IPS-20b (cell line): ENCODE data around the gene P2RX1.

ENCODE experiments used
- H3K27ac ChIP-seq: one replicate; pipeline ENCODE4 v1.5.1; 2013; ENCODE audit warnings: low read length
- H3K27me3 ChIP-seq: 2 replicates; pipeline ENCODE4 v1.6.1; 2013; ENCODE audit warnings: mild to moderate bottlenecking, low read length, inconsistent platforms; ENCODE audit not compliant: insufficient read depth
- H3K36me3 ChIP-seq: 2 replicates; pipeline ENCODE4 v1.6.1; 2013; ENCODE audit warnings: low read depth, mild to moderate bottlenecking, inconsistent platforms, low read length, moderate library complexity; ENCODE audit not compliant: insufficient read depth
- H3K4me1 ChIP-seq: 2 replicates; pipeline ENCODE4 v1.6.1; 2013; ENCODE audit warnings: mild to moderate bottlenecking, control low read depth, inconsistent platforms, low read length, moderate library complexity; ENCODE audit not compliant: insufficient read depth
- H3K4me3 ChIP-seq: 2 replicates; pipeline ENCODE4 v1.5.1; 2013; ENCODE audit warnings: mild to moderate bottlenecking, low read length, inconsistent platforms
- H3K9ac ChIP-seq: 2 replicates; pipeline ENCODE4 v1.6.1; 2013; ENCODE audit warnings: low read depth, mild to moderate bottlenecking, inconsistent platforms, low read length, moderate library complexity
- H3K9me3 ChIP-seq: 2 replicates; pipeline ENCODE4 v1.6.1; 2013; ENCODE audit warnings: mild to moderate bottlenecking, low read depth, low read length, inconsistent platforms; ENCODE audit not compliant: insufficient read depth

Gene P2RX1

GRCh38 chr17:3959295-3959899 is 43.1 kb upstream of the P2RX1 start:
- Histone ChIP-seq H3K9me3 (no peaks in the 10 kb centered on the region), H3K4me1 (peaks cover 28% of the 10 kb centered on the region; the same call in 1 of the 2 replicates), H3K4me3 (no peak overlapping the region), H3K36me3 (no peaks in the 10 kb centered on the region), H3K9ac (no peak overlapping the region), H3K27ac (no peak overlapping the region), H3K27me3 (peaks cover 40% of the 10 kb centered on the region)

- H3K27ac ChIP-seq, result no peak overlapping the region
- no peak overlapping the region for H3K9ac ChIP-seq
- H3K9me3 ChIP-seq, result no peaks in the 10 kb centered on the region
- peaks cover 22% of the 10 kb centered on the region; the same call in 1 of the 2 replicates for H3K4me1 ChIP-seq
- no peak overlapping the region for H3K4me3 ChIP-seq
- peaks cover 26% of the 10 kb centered on the region for H3K27me3 ChIP-seq
- no peaks in the 10 kb centered on the region for H3K36me3 ChIP-seq
Observed at GRCh38 chr17:3957735-3958599, 41.7 kb upstream of the P2RX1 start.

GRCh38 chr17:3956983-3957382 is 40.7 kb upstream of the P2RX1 start:
- no peak overlapping the region for H3K9ac ChIP-seq
- H3K27me3 ChIP-seq, result peaks cover 16% of the 10 kb centered on the region
- H3K27ac ChIP-seq, result no peak overlapping the region
- H3K9me3 ChIP-seq, result no peaks in the 10 kb centered on the region
- peak overlapping the region; percentile 14; the same call in 1 of the 2 replicates for H3K4me3 ChIP-seq
- peaks cover 22% of the 10 kb centered on the region; the same call in 1 of the 2 replicates for H3K4me1 ChIP-seq
- H3K36me3 ChIP-seq, result no peaks in the 10 kb centered on the region

GRCh38 chr17:3956327-3956957 is 40.2 kb upstream of the P2RX1 start:
- Histone ChIP-seq H3K27me3 (peaks cover 11% of the 10 kb centered on the region), H3K9ac (no peak overlapping the region), H3K27ac (no peak overlapping the region), H3K9me3 (no peaks in the 10 kb centered on the region), H3K4me3 (peak overlapping the region; percentile 14; the same call in 1 of the 2 replicates), H3K36me3 (no peaks in the 10 kb centered on the region), H3K4me1 (peaks cover 22% of the 10 kb centered on the region; the same call in 1 of the 2 replicates)

GRCh38 chr17:3955673-3955988 is 39.4 kb upstream of the P2RX1 start:
- Histone ChIP-seq H3K27me3 (0 out of 2 replicates have a peak, but pooled peaks cover 3% of the 10 kb centered on the region), H3K36me3 (no peaks in the 10 kb centered on the region), H3K27ac (no peak overlapping the region)

GRCh38 chr17:3954976-3955672 is 38.9 kb upstream of the P2RX1 start:
- H3K36me3 ChIP-seq, result no peaks in the 10 kb centered on the region
- H3K4me3 ChIP-seq, result no peak overlapping the region
- H3K9ac ChIP-seq, result no peak overlapping the region
- peaks cover 22% of the 10 kb centered on the region; the same call in 1 of the 2 replicates for H3K4me1 ChIP-seq
- H3K9me3 ChIP-seq, result no peaks in the 10 kb centered on the region
- H3K27ac ChIP-seq, result no peak overlapping the region
- H3K27me3 ChIP-seq, result no peaks in the 10 kb centered on the region

More at GRCh38 chr17:3955673-3955988, 39.4 kb upstream of the P2RX1 start:
- no peak overlapping the region for H3K4me3 ChIP-seq
- no peaks in the 10 kb centered on the region for H3K9me3 ChIP-seq
- H3K9ac ChIP-seq, result no peak overlapping the region
- peaks cover 22% of the 10 kb centered on the region; the same call in 1 of the 2 replicates for H3K4me1 ChIP-seq

GRCh38 chr17:3954086-3954485 is 37.8 kb upstream of the P2RX1 start:
- H3K36me3 ChIP-seq, result no peaks in the 10 kb centered on the region
- H3K9me3 ChIP-seq, result no peaks in the 10 kb centered on the region
- H3K27me3 ChIP-seq, result no peaks in the 10 kb centered on the region
- H3K27ac ChIP-seq, result no peak overlapping the region
- no peak overlapping the region for H3K4me3 ChIP-seq
- H3K4me1 ChIP-seq, result peaks cover 13% of the 10 kb centered on the region; the same call in 1 of the 2 replicates
- H3K9ac ChIP-seq, result no peak overlapping the region

- Histone ChIP-seq H3K27me3 (no peaks in the 10 kb centered on the region), H3K36me3 (no peaks in the 10 kb centered on the region), H3K4me1 (peaks cover 12% of the 10 kb centered on the region; the same call in 1 of the 2 replicates), H3K4me3 (no peak overlapping the region), H3K9ac (no peak overlapping the region), H3K9me3 (no peaks in the 10 kb centered on the region), H3K27ac (no peak overlapping the region)
Observed at GRCh38 chr17:3953542-3953941, 37.3 kb upstream of the P2RX1 start.

- Histone ChIP-seq H3K27ac (no peak overlapping the region), H3K36me3 (no peaks in the 10 kb centered on the region), H3K4me1 (peaks cover 12% of the 10 kb centered on the region; the same call in 1 of the 2 replicates), H3K9me3 (no peaks in the 10 kb centered on the region), H3K9ac (no peak overlapping the region), H3K4me3 (no peak overlapping the region), H3K27me3 (no peaks in the 10 kb centered on the region)
Observed at GRCh38 chr17:3952186-3952585, 35.9 kb upstream of the P2RX1 start.

GRCh38 chr17:3951420-3951819 is 35.2 kb upstream of the P2RX1 start:
- no peak overlapping the region for H3K9ac ChIP-seq
- H3K9me3 ChIP-seq, result no peaks in the 10 kb centered on the region
- no peak overlapping the region for H3K4me3 ChIP-seq
- no peaks in the 10 kb centered on the region for H3K27me3 ChIP-seq
- peaks cover 4% of the 10 kb centered on the region; the same call in 1 of the 2 replicates for H3K4me1 ChIP-seq
- H3K36me3 ChIP-seq, result no peaks in the 10 kb centered on the region
- H3K27ac ChIP-seq, result no peak overlapping the region

GRCh38 chr17:3951003-3951402 is 34.7 kb upstream of the P2RX1 start:
- Histone ChIP-seq H3K9ac (no peak overlapping the region), H3K4me3 (no peak overlapping the region), H3K27me3 (no peaks in the 10 kb centered on the region), H3K36me3 (no peaks in the 10 kb centered on the region), H3K9me3 (no peaks in the 10 kb centered on the region), H3K4me1 (no peaks in the 10 kb centered on the region; the same call in 1 of the 2 replicates), H3K27ac (no peak overlapping the region)
